Neural cell (in vitro differentiated cells): ENCODE measurements around the gene DGKG. TPM values are rescaled to one million over a fixed set of nuclear protein-coding genes. Genes with fewer than 3 reads are reported as not detected.

Experiments
- H2AFZ ChIP-seq: fragments of 200-600, 300-800 bp; sonication (generic), shearing (Covaris generic); 2 replicates; pipeline ENCODE4 v1.6.0; 2014; ENCODE audit warnings: low read depth, mild to moderate bottlenecking, antibody characterized with exemption, low read length, moderate library complexity
- H3F3A ChIP-seq: fragments of 200-600 bp; shearing (Covaris generic); 2 replicates; pipeline ENCODE4 v1.6.1; 2016; ENCODE audit warnings: mild to moderate bottlenecking, moderate library complexity, mixed read lengths, antibody characterized with exemption, low read length; ENCODE audit not compliant: insufficient read depth, poor library complexity, severe bottlenecking
- H3K27ac ChIP-seq: fragments of 200-600, 300-800 bp; sonication (generic), shearing (Covaris generic); 2 replicates; pipeline ENCODE4 v1.5.1; 2014; ENCODE audit warnings: mild to moderate bottlenecking, low read length, moderate library complexity
- H3K27me3 ChIP-seq: fragments of 300-800, 200-600 bp; sonication (generic), shearing (Covaris generic); 2 replicates; pipeline ENCODE4 v1.6.0; 2014; ENCODE audit warnings: mild to moderate bottlenecking, low read depth, low read length, moderate library complexity; ENCODE audit not compliant: insufficient read depth
- H3K36me3 ChIP-seq: fragments of 300-800, 200-600 bp; sonication (generic), shearing (Covaris generic); 2 replicates; pipeline ENCODE4 v1.5.1; 2014; ENCODE audit warnings: mild to moderate bottlenecking, antibody characterized with exemption, low read length, moderate library complexity; ENCODE audit not compliant: insufficient read depth
- H3K4me2 ChIP-seq: fragments of 300-800, 200-600 bp; sonication (generic), shearing (Covaris generic); 2 replicates; pipeline ENCODE4 v1.6.0; 2014; ENCODE audit warnings: mild to moderate bottlenecking, low read length
- H3K4me3 ChIP-seq: fragments of 300-800, 200-600 bp; sonication (generic), shearing (Covaris generic); 2 replicates; pipeline ENCODE4 v1.5.1; 2014; ENCODE audit warnings: mild to moderate bottlenecking, low read length, moderate library complexity
- H3K79me2 ChIP-seq: fragments of 200-600 bp; shearing (Covaris generic); replicated peaks from 2 replicates; pipeline ENCODE4 v1.6.0; 2014; ENCODE audit warnings: mild to moderate bottlenecking, low read length, moderate library complexity; ENCODE audit not compliant: insufficient read depth
- H3K9ac ChIP-seq: fragments of 300-800, 200-600 bp; sonication (generic), shearing (Covaris generic); 2 replicates; pipeline ENCODE4 v1.6.1; 2016; ENCODE audit warnings: mild to moderate bottlenecking, low read length, mixed read lengths
- H3K9me2 ChIP-seq: fragments of 200-600 bp; shearing (Covaris generic); 2 replicates; pipeline ENCODE4 v1.6.1; 2016; ENCODE audit warnings: mild to moderate bottlenecking, low read length, mixed read lengths; ENCODE audit not compliant: insufficient read depth
- H3K9me3 ChIP-seq: fragments of 200-600, 300-800 bp; sonication (generic), shearing (Covaris generic); 2 replicates; pipeline ENCODE4 v1.6.1; 2016; ENCODE audit warnings: mild to moderate bottlenecking, mixed run types, low read length, moderate library complexity, mixed read lengths
- H4K20me1 ChIP-seq: fragments of 200-600 bp; shearing (Covaris generic); 2 replicates; pipeline ENCODE4 v1.6.1; 2016; ENCODE audit warnings: mild to moderate bottlenecking, mixed run types; ENCODE audit not compliant: insufficient read depth
- EP300 ChIP-seq: fragments of 450-650 bp; conservative IDR thresholded peaks from 2 replicates; pipeline ENCODE4 v1.6.1; 2014; ENCODE audit warnings: antibody characterized with exemption, mild to moderate bottlenecking, moderate library complexity; ENCODE audit not compliant: poor library complexity, severe bottlenecking
- EZH2 ChIP-seq: fragments of 200-600, 300-800 bp; shearing (Covaris generic), sonication (generic); IDR thresholded peaks from 2 replicates; pipeline ENCODE4 v1.6.1; 2014; ENCODE audit warnings: antibody characterized with exemption, low read length, borderline replicate concordance, mild to moderate bottlenecking; ENCODE audit not compliant: insufficient read depth, poor library complexity, severe bottlenecking
- MXI1 ChIP-seq: fragments of 450-650 bp; conservative IDR thresholded peaks from 2 replicates; pipeline ENCODE4 v1.6.1; 2014; ENCODE audit warnings: antibody characterized with exemption, mild to moderate bottlenecking; ENCODE audit not compliant: poor library complexity, severe bottlenecking
- POLR2AphosphoS5 ChIP-seq: IDR thresholded peaks from 2 replicates; pipeline ENCODE4 v1.6.1; 2012
- RAD21 ChIP-seq: fragments of 450-650 bp; conservative IDR thresholded peaks from 2 replicates; pipeline ENCODE4 v1.6.1; 2014; ENCODE audit warnings: antibody characterized with exemption, mild to moderate bottlenecking, moderate library complexity
- REST ChIP-seq: IDR thresholded peaks from 2 replicates; pipeline ENCODE4 v1.6.1; 2012; ENCODE audit warnings: borderline replicate concordance
- SMC3 ChIP-seq: fragments of 450-650 bp; conservative IDR thresholded peaks from 2 replicates; pipeline ENCODE4 v1.6.1; 2014; ENCODE audit warnings: antibody characterized with exemption, mild to moderate bottlenecking, moderate library complexity; ENCODE audit not compliant: poor library complexity
- TAF1 ChIP-seq: IDR thresholded peaks from 2 replicates; pipeline ENCODE4 v1.6.1; 2012; ENCODE audit warnings: low read depth
- polyA plus RNA-seq: library from polyadenylated mRNA; depleted of rRNA; stranded (reverse); fragments of >200 nt; gene quantifications from 2 replicates; pipeline ENCODE4 v1.2.3, GENCODE V29; 2014
- TF ChIP-seq, protein P1 (sequence below): fragments of 450-650 bp; IDR thresholded peaks from 2 replicates; pipeline ENCODE4 v1.5.1; 2014; ENCODE audit warnings: antibody characterized with exemption, mild to moderate bottlenecking, moderate library complexity; ENCODE audit not compliant: poor library complexity, severe bottlenecking

The DGKG gene
- polyA plus RNA-seq, 1 donor from 2014 or later = not detected

DNA sequence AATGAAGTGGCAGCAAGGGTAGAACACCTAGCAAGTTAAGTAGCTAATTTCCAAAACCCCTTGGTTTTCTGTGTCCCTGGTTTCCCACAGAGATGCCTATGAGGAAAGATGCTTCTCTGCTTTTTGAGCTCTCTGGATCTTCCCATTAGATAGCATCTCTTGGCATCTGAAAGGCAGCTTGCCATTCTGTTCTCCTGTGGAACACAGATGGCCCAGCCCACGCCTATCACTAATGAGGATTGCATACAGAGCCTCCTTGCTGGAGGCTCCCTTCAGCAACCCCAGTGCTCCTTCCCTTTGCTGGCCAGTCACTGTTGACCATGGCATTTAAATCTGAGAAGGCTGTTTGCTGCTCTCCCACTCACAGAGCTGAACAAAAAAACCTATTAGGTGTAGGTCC lies 218.8 kb downstream of the DGKG start (continued):
- TF ChIP-seq, protein P1, sequence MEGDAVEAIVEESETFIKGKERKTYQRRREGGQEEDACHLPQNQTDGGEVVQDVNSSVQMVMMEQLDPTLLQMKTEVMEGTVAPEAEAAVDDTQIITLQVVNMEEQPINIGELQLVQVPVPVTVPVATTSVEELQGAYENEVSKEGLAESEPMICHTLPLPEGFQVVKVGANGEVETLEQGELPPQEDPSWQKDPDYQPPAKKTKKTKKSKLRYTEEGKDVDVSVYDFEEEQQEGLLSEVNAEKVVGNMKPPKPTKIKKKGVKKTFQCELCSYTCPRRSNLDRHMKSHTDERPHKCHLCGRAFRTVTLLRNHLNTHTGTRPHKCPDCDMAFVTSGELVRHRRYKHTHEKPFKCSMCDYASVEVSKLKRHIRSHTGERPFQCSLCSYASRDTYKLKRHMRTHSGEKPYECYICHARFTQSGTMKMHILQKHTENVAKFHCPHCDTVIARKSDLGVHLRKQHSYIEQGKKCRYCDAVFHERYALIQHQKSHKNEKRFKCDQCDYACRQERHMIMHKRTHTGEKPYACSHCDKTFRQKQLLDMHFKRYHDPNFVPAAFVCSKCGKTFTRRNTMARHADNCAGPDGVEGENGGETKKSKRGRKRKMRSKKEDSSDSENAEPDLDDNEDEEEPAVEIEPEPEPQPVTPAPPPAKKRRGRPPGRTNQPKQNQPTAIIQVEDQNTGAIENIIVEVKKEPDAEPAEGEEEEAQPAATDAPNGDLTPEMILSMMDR = no peak

DNA sequence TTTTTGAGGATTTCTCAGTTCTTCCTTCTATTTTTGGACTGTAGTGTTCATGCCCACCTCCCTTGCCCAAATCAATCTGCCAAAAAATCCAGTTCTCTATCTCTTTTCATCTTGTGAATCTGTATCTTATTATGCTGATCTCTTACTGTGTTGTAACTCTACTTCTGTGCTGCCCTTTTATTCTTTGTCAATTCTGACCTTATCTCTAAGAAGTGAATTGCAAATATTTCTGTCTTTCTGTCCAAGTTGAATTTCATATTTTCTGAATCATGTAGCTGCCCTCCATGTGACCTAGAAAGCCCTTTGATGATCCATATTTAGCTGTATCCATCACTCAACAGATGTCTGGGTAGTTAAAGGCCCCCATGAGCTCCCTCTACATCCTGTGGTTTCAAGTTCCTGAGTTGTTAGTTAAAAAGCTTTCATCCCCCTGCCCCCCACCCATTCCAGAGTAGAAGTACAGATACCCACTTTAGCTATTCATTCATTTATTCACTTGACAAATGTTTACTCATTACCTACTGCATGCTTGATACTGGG lies 219.6 kb downstream of the DGKG start:
- no peaks in the 10 kb centered on the region for H3K9me2 ChIP-seq
- no peaks in the 10 kb centered on the region for H3K79me2 ChIP-seq
- no peak overlapping the region for H3K4me2 ChIP-seq
- no peaks in the 10 kb centered on the region for H4K20me1 ChIP-seq
- no peak overlapping the region for H2AFZ ChIP-seq
- no peaks in the 10 kb centered on the region for H3K27me3 ChIP-seq
- no peak overlapping the region for H3K9ac ChIP-seq
- H3K27ac ChIP-seq = no peak overlapping the region
- H3K9me3 ChIP-seq = no peaks in the 10 kb centered on the region
- H3F3A ChIP-seq = no peaks in the 10 kb centered on the region
- no peaks in the 10 kb centered on the region for H3K36me3 ChIP-seq
- H3K4me3 ChIP-seq = no peak overlapping the region
- TF ChIP-seq MXI1 (no peak), TAF1 (no peak), EP300 (no peak), POLR2AphosphoS5 (no peak), RAD21 (no peak), REST (no peak), EZH2 (no peak), SMC3 (no peak)
- TF ChIP-seq, protein P1 = no peak

DNA sequence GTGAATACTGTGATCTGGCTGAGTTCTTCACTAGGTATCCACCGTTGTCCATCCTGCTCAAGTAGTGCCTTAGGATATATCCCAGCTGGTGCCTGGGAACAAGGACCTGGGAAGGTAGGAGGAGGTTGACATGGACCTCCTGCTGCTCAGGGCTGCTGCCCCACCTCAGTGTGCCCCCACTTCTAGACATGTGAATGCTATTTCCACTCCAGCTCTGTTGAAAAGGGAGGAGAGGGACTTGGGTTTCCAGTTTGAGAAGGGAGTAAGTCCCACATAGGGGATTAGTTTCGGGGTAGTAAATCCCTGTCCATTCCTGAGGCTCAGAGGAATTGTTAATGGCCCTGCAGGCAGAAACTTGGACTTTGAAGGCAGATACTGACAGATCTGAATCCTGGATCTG lies 220.2 kb downstream of the DGKG start:
- Histone ChIP-seq H3K27me3 (no peaks in the 10 kb centered on the region), H3F3A (no peaks in the 10 kb centered on the region), H3K4me3 (no peak overlapping the region), H3K9me3 (no peaks in the 10 kb centered on the region), H3K9ac (no peak overlapping the region), H3K79me2 (no peaks in the 10 kb centered on the region), H4K20me1 (no peaks in the 10 kb centered on the region), H3K9me2 (no peaks in the 10 kb centered on the region), H3K36me3 (no peaks in the 10 kb centered on the region), H2AFZ (no peak overlapping the region), H3K27ac (no peak overlapping the region), H3K4me2 (no peak overlapping the region)
- TF ChIP-seq REST = no peak
- TF ChIP-seq SMC3 = no peak
- no peak for TF ChIP-seq POLR2AphosphoS5
- no peak for TF ChIP-seq MXI1
- TF ChIP-seq RAD21 = no peak
- TF ChIP-seq TAF1 = no peak
- TF ChIP-seq EP300 = no peak
- TF ChIP-seq, protein P1 = no peak
- no peak for TF ChIP-seq EZH2
